IPS-11a (cell line): ENCODE measurements around the gene PYROXD2.

Source experiments
- H3K4me3 ChIP-seq: one replicate; pipeline ENCODE4 v1.5.1; 2013; ENCODE audit warnings: low read depth, low read length, control low read depth

PYROXD2 gene

GRCh38 chr10:98340261-98340939 is 74.6 kb downstream of the PYROXD2 start:
- H3K4me3 ChIP-seq: no peak overlapping the region

GRCh38 chr10:98339799-98340198 is 75.2 kb downstream of the PYROXD2 start:
- H3K4me3 ChIP-seq: no peak overlapping the region

- no peak overlapping the region for H3K4me3 ChIP-seq
These were observed 76.1 kb downstream of the PYROXD2 start for GRCh38 chr10:98338896-98339295.

GRCh38 chr10:98338318-98338717 is 76.7 kb downstream of the PYROXD2 start:
- no peak overlapping the region for H3K4me3 ChIP-seq

GRCh38 chr10:98337484-98337883 is 77.5 kb downstream of the PYROXD2 start:
- H3K4me3 ChIP-seq: no peak overlapping the region
